Inferior parietal cortex (tissue), 1 donor: ENCODE measurements around the gene MOCS1.

Experiments
- DNase-seq: peaks from one replicate; pipeline ENCODE4 v3.0.0-alpha.2; 2016; ENCODE audit errors: extremely low spot score

Gene MOCS1

DNA sequence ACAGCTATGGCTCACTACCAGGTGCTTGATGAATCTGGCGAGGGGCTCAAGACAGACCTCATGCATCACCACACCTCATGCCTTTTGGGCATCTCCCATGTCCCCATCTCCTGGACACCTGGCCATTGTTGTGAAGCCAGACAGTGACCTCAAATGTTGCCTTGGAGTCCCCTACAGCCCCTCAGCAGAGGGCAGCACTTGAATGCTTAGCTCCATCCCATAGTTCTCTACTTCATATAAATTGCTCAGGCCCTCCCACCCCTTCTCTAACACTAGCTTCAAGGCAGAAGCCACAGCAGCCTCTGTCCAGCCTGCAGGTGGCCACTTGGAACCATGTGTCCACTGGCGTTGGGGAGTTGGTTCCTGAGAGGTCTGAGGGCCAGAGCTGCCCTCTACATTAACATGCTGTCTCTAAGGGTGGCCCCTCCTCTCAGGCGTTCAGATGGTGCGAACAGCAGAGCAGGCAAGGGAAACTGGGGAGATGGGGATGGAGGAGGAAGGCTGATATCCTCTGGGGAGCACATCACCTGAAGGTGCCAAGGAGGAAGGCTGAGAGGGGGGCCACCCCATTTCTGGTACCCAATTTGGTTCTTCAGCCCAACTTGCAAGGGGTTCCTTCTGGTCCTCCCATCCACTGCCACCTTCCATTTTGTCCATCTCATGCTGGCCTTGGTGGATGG lies 31.3 kb downstream of the MOCS1 start:
- no peak for DNase-seq

DNA sequence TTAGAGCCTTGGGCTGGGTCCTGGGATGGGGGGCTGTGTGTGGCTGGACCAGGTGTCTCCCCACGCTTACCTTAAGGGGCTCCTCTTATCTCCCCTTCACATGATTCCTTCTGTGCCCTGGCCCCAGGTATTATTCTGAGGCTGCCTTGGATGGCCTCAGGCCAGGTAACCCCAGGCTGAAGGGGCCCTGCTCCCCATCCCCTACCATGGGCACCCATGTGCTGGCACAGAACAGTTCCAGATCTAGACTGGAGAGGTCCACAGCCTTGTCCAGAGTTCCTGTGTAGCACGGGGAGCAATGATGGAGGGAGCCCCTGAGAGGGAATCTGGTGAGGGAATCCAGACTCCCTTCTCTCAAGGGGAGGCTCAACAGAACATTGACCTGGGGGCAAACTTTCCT lies 32.1 kb downstream of the MOCS1 start:
- DNase-seq = no peak

DNA sequence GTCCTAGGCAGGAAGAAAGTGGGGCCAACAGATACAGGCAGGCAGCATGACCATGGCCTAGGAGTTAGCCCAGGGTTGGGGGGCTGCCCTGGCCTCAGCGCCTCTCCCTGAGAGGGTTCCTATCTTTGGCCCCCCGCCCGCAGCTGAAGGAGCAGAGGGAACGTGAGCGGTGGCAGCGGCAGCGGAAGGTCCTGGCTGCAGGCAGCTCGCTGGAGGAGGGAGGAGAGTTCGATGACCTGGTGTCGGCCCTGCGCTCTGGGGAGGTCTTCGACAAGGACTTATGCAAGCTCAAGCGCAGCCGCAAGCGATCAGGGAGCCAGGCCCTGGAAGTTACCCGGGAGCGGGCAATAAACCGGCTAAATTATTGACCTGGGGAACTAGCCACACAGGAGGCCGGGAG lies 32.6 kb downstream of the MOCS1 start:
- DNase-seq = no peak

DNA sequence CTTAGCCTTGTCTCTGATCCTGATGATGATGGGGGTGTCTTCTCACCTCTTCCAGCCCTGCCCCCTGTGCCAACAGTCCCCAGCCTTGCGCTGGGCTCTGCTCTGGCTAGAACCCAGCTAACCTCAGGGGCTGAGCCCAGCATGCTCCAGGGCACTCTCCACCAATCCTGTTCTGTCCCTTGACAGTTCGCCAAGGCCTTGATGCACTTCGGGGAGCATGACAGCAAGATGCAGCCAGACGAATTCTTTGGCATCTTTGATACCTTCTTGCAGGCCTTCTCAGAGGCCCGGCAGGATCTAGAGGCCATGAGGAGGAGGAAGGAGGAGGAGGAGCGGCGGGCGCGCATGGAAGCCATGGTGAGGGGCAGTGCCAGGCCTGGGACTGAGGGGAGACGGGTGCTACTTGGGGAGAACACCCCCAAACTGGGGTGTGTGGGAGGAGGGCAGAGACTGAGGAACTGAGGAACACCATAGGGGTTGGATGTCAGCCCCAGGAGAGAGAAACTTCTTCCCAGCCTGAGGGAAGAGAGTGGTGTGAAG lies 33.1 kb downstream of the MOCS1 start:
- DNase-seq = no peak

DNA sequence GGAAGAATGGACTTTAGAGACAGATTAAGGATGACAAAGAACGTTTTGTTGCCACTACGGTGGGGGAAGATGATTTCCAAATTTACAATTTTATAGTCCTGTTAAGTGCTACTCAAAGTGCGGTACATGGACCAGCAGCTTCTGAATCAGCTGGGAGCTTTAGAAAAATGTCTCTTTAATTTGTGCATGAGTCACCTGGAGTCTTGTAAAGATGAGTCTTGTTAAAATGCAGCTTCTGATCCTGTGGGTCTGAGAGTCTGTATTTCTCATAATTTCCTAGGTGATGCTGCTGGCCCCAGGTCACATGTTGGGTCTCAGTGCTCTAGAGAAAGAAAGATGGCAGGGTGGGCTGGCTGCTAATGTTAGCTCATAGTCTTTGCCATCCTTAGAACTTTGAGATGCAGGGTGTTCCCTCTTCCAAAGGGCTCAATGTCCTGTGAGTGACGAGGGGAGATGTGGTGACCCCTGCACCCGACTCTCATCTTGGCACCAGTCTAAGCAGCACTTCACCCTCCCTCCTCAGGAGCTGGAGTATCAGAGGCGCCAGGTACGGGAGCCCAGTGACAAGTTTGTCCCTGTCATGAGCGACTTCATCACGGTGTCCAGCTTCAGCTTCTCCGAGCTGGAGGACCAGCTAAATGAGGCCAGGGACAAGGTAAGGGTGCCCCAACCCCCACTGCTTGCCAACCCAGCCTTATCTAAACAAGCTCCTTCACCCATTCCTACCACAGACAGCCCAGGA lies 34.5 kb downstream of the MOCS1 start:
- DNase-seq = no peak

DNA sequence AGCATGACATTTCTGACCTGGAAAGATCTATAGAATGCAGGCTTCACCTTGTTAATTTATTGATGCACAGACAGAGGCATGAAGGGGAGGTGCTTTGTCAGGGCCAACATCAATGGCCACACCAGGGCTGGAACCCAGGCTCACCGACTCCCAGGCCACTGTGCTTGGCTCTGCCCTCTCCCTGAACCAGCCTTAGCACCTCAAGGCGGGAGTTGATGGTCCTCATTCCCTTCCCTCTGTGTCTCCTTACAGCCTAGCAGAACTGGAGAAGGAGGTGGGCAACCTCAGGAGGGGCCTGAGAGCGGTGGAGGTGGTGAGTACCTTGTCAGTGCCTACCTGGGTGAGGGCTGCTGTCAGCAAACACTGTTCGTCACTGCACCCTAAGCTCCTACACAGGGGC lies 35.6 kb downstream of the MOCS1 start:
- DNase-seq = no peak

DNA sequence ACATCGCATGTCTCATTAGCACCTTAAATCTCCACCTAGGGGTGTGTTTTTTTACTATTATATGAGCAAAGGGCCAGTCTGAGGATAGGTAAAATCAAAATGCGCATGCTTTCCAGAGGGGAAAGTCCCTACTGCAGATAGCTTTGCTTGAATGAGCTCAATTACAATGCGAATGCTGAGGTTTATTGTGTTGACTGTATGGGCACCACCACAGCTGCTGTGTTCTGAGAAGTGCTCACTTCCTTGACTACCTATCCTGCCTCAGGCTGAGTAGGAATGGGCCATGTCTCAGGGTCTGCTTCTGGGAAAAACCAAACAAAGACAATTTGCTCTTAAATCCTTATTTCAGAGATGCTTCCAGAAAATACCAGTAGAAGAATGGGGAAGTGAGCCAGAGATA lies 36.6 kb downstream of the MOCS1 start:
- no peak for DNase-seq

DNA sequence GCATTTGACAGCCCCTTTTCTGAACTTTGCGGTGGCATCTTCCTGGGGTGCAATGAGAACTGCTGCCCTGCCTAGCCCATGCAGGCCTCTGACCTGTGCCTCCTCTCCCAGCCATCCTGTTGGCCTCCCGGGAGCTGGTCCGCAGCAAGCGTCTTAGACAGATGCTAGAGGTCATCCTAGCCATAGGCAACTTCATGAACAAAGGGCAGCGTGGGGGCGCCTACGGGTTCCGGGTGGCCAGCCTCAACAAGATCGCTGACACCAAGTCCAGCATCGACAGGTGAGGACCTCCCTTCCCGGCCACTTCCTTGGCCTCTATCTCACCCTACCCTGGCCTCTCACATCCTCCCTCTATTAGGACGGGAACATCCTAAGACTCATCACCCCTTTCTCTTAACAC lies 37.6 kb downstream of the MOCS1 start:
- DNase-seq = no peak

DNA sequence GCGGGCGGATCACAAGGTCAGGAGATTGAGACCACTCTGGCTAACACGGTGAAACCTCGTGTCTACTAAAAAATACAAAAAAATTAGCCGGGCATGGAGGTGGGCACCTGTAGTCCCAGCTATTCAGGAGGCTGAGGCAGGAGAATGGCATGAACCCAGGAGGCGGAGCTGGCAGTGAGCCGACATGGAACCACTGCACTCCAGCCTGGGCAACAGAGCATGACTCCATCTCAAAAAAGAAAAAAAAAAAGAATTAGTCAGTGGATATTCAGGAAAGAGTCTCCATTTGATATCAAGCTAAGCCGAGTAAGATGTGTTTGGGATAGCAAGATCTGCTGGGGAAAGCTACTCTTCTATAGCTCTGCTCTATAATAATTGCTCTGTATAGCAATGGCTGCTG lies 41.0 kb downstream of the MOCS1 start:
- DNase-seq = no peak

DNA sequence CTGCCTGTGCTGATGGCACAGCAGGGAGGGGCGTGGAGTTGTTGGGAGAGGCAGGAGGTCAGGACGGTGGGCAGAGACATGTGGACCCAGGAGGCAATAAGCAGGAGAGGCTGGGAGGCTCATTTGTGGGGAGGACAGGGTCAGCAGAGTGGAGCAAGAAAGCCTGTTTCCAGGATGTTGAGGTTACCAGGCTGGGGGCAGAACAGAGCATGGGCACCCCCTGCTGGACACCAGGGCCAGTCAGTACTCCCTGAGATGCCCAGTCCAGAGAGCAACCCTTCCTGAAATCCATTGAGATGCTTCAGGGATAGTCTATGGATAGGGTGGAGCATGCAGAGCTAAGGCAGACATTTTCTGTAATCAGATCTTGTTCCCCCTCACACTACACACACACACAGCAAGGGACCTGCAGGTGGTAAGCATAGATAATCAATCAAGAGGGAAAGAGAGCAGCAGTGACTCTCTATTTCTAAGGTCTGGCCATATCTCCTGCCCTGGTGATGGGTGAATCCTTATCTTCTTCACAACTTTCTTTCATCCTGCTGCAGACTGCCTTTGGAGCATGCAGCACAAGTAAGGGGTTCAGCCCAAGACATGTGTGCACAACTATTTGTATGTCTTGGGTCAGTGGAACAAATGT lies 41.7 kb downstream of the MOCS1 start:
- peak; percentile 63 for DNase-seq

DNA sequence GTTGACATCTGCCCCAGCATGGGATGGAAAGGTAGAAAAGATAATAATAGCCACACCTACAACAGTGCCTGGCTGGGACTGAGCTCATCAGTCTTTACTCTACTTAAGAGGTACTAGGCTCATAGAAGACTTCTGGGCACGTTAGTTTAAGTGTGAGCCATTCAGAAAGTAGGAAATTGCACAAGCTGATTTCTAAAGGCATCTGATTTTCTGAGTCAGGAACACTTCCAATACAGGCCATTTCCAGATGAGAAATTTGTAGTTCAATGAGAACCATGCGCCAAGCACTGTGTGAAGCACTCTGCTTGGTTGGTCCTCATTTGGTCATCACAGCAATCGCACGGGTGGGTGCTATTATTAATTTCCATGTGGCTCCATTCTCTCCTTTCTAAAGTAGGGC lies 42.3 kb downstream of the MOCS1 start:
- no peak for DNase-seq

DNA sequence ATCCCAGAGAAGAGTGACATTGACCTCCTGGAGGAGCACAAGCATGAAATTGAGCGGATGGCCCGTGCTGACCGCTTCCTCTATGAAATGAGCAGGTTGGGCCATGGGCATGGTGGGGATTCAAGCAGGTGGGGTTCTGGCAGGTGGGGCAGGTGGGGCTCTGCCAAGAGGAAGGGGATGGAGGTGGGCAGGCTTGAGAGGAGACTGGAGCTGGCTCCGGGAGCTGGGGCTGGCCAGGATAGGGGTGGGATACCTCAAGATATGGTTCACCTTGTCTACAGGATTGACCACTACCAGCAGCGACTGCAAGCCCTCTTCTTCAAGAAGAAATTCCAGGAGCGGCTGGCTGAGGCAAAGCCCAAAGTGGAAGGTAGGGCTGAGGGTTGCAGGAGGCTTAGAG lies 42.9 kb downstream of the MOCS1 start:
- DNase-seq = no peak

DNA sequence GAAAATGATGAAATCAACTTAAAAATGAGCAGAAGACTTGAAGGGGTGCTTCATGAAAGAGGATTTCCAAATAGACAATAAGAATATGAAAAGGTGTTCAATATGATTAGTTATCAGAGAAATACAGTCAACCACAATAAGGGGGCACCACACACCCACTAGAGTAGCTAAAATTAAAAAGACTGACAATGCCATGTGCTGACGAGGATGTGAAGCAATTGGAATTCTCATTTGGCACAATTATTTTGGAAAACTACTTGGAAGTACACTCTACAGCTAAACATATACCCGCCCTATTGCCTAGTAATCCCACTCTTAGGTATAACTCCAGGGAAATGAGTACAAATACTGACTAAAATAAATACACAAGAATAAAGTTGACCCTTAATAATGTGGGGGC lies 45.0 kb downstream of the MOCS1 start:
- DNase-seq = no peak

DNA sequence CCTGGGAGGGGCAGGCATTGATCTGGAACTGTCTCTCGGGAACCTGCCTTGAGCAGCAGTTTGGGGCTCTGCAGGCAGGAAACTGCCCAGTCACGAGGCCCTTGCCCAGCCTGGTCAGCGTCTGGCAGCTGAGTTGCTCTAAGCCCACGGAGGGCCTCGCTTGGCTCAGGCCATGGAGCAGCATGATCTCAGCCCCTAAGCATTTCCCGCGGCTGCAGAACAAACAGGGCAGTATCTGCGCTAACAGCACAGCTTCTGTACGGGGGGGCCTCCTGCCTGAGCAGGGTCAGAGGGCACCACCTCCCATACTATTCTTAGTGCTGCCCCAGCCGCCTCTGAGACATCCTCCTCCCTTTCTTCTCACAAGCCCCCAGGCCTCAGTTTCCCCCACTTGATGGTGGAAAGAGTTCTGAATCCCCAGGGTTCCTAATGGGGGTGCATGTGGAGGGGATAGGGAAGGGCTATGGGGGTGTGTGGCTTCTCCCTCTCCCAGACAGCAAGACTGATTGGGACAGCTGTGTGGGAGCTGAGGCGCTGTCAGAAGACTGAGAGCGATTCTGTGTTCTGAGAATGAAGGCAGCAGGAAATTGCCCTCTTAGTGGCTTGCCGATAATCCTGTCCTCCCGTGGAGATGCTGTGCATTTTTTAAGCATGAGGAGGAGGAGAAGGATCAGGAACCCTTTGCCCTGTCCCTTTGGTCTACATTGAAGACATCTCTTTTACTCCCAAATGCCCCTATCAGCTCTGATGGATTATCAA lies 46.4 kb downstream of the MOCS1 start:
- DNase-seq = peak; percentile 60

DNA sequence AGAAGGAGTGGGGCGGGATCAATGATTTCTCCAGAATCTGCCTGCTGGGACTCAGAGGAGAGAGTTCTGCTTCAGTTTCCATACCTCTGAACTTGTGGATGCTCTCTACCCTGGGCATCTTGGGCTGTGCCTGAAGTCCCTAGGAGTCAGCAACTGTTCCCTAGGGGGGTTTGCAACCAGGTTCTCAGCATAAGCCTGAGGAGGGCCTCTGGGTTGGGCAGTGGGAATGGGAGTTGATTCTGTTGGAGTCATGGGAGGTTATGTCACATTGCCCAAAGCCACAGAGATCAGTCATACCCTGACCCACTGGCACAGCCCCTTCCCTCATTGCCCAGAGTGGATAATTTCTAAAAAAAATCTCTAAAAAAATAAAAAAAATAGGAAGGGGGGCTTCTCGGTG lies 47.4 kb downstream of the MOCS1 start:
- no peak for DNase-seq

DNA sequence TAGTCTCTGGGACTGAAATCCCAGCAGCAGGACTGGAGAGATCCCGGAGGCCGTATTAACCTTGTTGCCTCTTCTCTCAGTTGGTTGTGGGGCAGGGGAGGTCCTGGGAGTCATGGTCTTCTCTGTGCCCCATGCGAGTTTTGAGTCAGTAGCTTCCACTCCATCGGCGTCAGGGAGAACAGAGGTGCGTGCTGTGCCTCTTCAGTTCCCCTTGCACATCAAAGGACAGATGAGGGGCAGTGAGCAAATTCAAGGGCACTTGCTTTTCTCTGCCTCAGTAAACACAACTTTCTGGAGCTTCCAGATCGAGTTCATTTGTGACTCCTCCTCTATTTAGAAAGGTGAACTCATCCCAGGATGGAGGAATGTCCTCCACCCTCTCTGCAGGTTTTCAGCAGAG lies 48.6 kb downstream of the MOCS1 start:
- no peak for DNase-seq

DNA sequence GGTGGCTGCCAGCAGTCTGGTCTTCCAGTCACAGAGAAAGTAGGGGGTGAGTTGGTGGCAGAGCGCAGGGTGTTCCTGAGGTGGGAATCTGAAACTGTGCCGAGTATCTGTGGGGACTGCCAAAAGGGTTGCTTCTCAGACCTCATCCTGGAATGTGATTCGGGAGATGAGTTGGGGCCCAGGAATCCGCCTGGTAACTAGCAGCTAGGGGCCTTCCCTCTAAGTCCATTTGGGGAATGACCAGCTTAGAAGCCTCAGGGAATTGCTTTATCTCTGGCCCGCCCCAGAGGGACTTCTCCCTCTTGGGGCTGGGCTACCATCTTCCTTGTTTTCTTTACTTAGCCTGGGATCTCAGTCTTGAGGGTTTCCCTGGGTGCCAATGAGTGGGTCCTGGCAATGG lies 49.6 kb downstream of the MOCS1 start:
- no peak for DNase-seq

DNA sequence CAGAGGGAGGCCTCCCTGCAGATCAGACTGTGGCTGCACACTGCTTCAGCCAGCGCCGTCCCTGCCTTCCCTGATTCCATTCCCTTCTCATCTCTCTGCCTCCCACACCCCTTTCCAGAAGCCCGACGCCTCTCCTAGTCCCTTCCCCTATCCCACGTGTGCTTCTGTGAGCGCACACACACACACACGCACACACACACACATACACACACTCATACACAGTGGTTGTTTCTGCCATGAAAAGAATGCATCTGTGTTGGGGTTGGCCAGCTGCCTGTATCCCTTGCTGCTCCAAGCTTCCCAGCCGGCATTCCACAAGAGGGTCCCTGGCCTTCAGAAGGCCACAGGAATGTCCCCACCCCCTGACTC lies 51.7 kb downstream of the MOCS1 start:
- DNase-seq = peak; percentile 25

DNA sequence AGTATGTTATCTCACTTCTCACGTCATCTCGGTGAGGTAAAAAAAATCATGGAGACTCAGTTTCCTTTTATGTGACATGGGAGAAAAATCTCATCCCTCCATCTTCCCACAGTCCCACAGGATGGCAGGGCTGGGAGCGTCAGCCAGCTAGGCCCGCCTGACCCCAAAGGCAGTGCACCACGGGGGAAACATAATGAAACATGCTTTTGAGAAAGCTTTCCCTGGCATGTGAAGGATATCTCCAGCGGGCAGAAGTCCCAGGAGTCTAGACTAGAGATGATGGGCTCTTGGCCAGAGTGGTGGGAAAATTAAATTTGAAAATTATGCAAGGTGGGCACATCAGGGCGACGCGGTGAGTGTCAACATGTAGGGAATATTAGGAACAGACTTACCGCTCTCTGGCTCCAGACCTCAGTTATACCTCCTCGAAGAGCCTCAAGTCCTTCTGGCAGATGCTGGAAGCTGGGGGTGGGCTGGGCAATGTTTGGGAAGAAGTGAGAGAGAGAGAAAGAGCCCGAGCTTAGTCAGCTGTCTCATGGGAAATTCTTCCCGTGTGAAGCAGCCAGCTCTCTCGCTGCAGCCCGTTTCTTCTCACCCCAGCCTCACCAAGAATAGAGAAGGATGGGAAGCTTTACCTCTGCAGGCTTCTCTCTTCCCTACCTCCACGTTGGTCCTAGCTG lies 52.3 kb downstream of the MOCS1 start:
- no peak for DNase-seq

DNA sequence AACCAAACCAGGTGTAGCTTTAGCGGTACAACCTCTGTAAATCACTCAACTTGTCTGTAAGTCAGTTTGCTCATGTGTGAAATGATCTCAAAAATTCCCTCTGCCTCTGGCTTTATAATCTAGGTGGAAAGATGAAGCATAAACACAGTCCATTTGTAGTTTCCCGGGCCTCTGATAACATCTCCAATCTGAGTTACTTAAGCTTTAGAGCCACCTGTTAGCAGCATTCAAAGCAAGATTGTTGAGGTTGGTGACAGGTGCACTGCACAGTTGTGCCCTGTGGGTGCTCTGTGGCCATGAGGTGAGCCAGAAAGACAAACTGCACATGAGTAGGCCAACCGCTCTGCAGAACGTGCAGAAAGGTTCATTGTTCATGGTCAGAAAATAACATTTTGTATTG lies 53.7 kb downstream of the MOCS1 start:
- no peak for DNase-seq

DNA sequence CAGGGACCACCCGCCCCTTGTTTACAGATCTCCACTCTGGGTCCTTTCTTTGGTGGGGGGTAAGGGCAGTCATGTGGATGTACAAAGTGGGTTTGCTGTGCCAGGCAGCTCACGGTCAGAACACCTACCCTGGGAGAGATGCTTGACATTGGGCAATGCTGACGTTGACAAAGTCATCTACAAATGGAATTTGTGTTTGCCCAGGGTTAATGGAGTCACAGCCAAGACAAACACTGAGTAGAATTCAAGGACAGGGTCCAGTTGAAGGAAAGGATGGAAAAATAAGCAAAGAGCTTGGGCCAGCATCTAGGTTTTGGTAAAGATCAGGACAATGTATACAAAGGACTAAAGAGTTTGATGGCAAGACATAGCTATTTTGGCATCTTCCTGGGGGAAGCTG lies 54.7 kb downstream of the MOCS1 start:
- no peak for DNase-seq

DNA sequence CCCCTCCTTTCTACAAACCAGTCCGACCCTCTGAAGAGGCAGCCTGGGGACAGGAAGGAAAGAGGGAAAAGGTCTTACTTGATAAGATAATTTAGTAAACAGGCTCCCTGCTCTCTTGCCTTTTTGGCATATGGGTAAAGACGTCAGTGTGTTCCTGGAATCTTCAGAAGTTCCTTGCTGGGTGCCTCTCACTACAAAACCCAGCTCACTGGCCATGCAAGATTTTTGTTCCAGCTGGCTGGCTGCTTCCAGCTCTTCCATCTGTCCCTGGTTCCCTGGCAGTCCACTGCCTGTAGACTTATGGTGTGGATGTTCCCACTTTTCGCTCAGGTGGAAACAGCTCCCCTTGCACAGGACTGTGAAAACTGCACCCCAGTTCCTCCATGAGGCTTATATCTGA lies 57.4 kb downstream of the MOCS1 start:
- no peak for DNase-seq
